DOHH2 (cell line): Measurements from ENCODE around the gene ZNF716.
A peak's percentile ranks its signal among the peaks of the same experiment; 100 is the strongest.

Source experiments
- H3F3A ChIP-seq: fragments of 200-600 bp; sonication (generic), shearing (Covaris generic); 2 replicates; pipeline ENCODE4 v1.6.0; 2016; ENCODE audit warnings: antibody characterized with exemption, mild to moderate bottlenecking; ENCODE audit not compliant: control insufficient read depth, insufficient read depth
- H3K27ac ChIP-seq: fragments of 200-600 bp; sonication (generic); 2 replicates; pipeline ENCODE4 v1.5.1; 2014; ENCODE audit warnings: low read depth, mild to moderate bottlenecking, low read length, moderate library complexity
- H3K27me3 ChIP-seq: fragments of 200-600 bp; sonication (generic); 2 replicates; pipeline ENCODE4 v1.6.1; 2014; ENCODE audit warnings: mild to moderate bottlenecking, low read length, mixed read lengths; ENCODE audit not compliant: control insufficient read depth
- H3K36me3 ChIP-seq: fragments of 200-600 bp; sonication (generic); 2 replicates; pipeline ENCODE4 v1.6.1; 2014; ENCODE audit warnings: mild to moderate bottlenecking, low read length, moderate library complexity, mixed read lengths; ENCODE audit not compliant: control insufficient read depth
- H3K4me1 ChIP-seq: fragments of 200-600 bp; sonication (generic); 2 replicates; pipeline ENCODE4 v1.6.1; 2014; ENCODE audit warnings: mild to moderate bottlenecking, low read length, mixed read lengths; ENCODE audit not compliant: control insufficient read depth
- H3K4me2 ChIP-seq: fragments of 200-600 bp; sonication (generic); 2 replicates; pipeline ENCODE4 v1.6.0; 2014; ENCODE audit warnings: mild to moderate bottlenecking, low read length, moderate library complexity
- H3K4me3 ChIP-seq: fragments of 200-600 bp; sonication (generic); 2 replicates; pipeline ENCODE4 v1.5.1; 2014; ENCODE audit warnings: mild to moderate bottlenecking, low read length, mixed read lengths
- H3K79me2 ChIP-seq: fragments of 200-600 bp; sonication (generic); 2 replicates; pipeline ENCODE4 v1.6.1; 2014; ENCODE audit warnings: mild to moderate bottlenecking, low read length, mixed read lengths; ENCODE audit not compliant: control insufficient read depth
- H3K9me2 ChIP-seq: fragments of 200-600 bp; sonication (generic); replicated peaks from 2 replicates; pipeline ENCODE4 v1.6.1; 2014; ENCODE audit warnings: mild to moderate bottlenecking, low read length, mixed read lengths; ENCODE audit not compliant: control insufficient read depth
- H3K9me3 ChIP-seq: fragments of 200-600 bp; sonication (generic); 2 replicates; pipeline ENCODE4 v1.6.1; 2014; ENCODE audit warnings: antibody characterized with exemption, low read length, mixed read lengths; ENCODE audit not compliant: control insufficient read depth, insufficient read depth
- H4K20me1 ChIP-seq: fragments of 200-600 bp; sonication (generic); 2 replicates; pipeline ENCODE4 v1.6.0; 2014; ENCODE audit warnings: low read depth, mild to moderate bottlenecking, antibody characterized with exemption, low read length, moderate library complexity; ENCODE audit not compliant: control insufficient read depth, insufficient read depth
- EZH2phosphoT487 ChIP-seq: fragments of 200-600 bp; sonication (generic); IDR thresholded peaks from 2 replicates; pipeline ENCODE4 v1.6.1; 2017; ENCODE audit warnings: borderline replicate concordance, mild to moderate bottlenecking, antibody characterized with exemption, low read length, moderate library complexity, mixed read lengths
- TF ChIP-seq, protein P1 (sequence below): fragments of 200-600 bp; sonication (generic); IDR thresholded peaks from one replicate; pipeline ENCODE4 v1.5.1; 2014; ENCODE audit warnings: antibody characterized with exemption, mild to moderate bottlenecking, low read depth, low read length; ENCODE audit not compliant: poor library complexity, severe bottlenecking

The ZNF716 gene

GRCh38 chr7:57424515-57425238 is 25.3 kb upstream of the ZNF716 start:
- Histone ChIP-seq H3K9me3 (peaks cover 29% of the 10 kb centered on the region; the same call in 1 of the 2 replicates), H3K9me2 (no peaks in the 10 kb centered on the region), H3K4me2 (no peak overlapping the region), H3K4me3 (no peak overlapping the region), H3K27me3 (no peaks in the 10 kb centered on the region), H3F3A (no peaks in the 10 kb centered on the region), H3K4me1 (no peaks in the 10 kb centered on the region), H3K27ac (no peak overlapping the region), H4K20me1 (no peaks in the 10 kb centered on the region), H3K79me2 (no peaks in the 10 kb centered on the region), H3K36me3 (no peaks in the 10 kb centered on the region)
- TF ChIP-seq, protein P1, sequence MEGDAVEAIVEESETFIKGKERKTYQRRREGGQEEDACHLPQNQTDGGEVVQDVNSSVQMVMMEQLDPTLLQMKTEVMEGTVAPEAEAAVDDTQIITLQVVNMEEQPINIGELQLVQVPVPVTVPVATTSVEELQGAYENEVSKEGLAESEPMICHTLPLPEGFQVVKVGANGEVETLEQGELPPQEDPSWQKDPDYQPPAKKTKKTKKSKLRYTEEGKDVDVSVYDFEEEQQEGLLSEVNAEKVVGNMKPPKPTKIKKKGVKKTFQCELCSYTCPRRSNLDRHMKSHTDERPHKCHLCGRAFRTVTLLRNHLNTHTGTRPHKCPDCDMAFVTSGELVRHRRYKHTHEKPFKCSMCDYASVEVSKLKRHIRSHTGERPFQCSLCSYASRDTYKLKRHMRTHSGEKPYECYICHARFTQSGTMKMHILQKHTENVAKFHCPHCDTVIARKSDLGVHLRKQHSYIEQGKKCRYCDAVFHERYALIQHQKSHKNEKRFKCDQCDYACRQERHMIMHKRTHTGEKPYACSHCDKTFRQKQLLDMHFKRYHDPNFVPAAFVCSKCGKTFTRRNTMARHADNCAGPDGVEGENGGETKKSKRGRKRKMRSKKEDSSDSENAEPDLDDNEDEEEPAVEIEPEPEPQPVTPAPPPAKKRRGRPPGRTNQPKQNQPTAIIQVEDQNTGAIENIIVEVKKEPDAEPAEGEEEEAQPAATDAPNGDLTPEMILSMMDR: no peak
- TF ChIP-seq EZH2phosphoT487: no peak

- Histone ChIP-seq H3K9me2 (no peaks in the 10 kb centered on the region), H3K9me3 (peaks cover 29% of the 10 kb centered on the region; the same call in 1 of the 2 replicates), H3K27me3 (no peaks in the 10 kb centered on the region), H3K4me1 (no peaks in the 10 kb centered on the region), H3K4me2 (no peak overlapping the region), H3K4me3 (no peak overlapping the region), H3K27ac (no peak overlapping the region), H3K36me3 (no peaks in the 10 kb centered on the region), H3K79me2 (no peaks in the 10 kb centered on the region), H4K20me1 (no peaks in the 10 kb centered on the region), H3F3A (no peaks in the 10 kb centered on the region)
- no peak for TF ChIP-seq EZH2phosphoT487
- TF ChIP-seq, protein P1: no peak
These were observed 24.6 kb upstream of the ZNF716 start for GRCh38 chr7:57425239-57425944.

DNA sequence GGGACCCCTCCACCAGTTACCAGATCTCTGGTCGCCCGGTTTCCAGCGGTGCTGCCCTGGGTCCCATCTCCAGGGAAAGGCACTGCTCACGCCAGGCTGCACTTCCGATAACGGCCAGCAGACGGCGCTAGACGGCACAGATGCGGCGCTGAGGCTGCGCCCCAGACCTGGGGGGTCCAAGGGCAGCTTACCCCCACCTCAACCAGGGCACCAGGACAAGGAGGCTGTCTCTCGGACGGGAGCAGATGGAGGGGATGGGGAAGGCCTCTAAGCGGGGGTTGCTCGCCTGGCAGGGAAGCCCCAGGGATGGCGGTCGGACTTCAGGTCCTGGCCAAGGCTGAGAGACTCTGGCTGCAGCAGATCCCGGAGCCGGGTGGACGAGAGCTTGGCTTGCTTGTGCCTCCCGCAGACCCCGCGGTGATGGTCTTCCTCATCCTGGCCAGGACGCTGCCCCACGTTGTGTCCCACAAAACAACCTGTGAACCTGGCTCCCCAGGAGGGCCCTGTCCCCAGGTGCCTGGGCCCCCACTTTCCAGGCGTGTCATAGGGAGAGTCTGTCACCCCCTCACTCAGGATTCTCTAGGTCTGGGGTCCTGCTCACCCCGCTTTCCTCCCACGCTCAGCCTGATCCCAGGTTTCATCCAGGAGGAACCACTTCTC is 23.9 kb upstream of the ZNF716 start:
- Histone ChIP-seq H3K9me3 (peaks cover 29% of the 10 kb centered on the region; the same call in 1 of the 2 replicates), H3K9me2 (no peaks in the 10 kb centered on the region), H3K4me3 (no peak overlapping the region), H3K79me2 (no peaks in the 10 kb centered on the region), H3K4me2 (no peak overlapping the region), H3F3A (no peaks in the 10 kb centered on the region), H3K27ac (no peak overlapping the region), H3K36me3 (no peaks in the 10 kb centered on the region), H4K20me1 (no peaks in the 10 kb centered on the region), H3K4me1 (no peaks in the 10 kb centered on the region), H3K27me3 (no peaks in the 10 kb centered on the region)
- no peak for TF ChIP-seq EZH2phosphoT487
- TF ChIP-seq, protein P1: peak; percentile 67
